G401.6 (cell line): ENCODE results near the gene CCDC146.
"Not testable (repeated sequence)": the region's sequence is repeated elsewhere in the genome, so short reads cannot be mapped to it uniquely, and the experiment has no call there.

Experiments
- FAIRE-seq: peaks from 2 replicates; lab custom pipeline; 2012; peaks lifted over from hg19 to GRCh38; lab: Jason Lieb, UNC

Gene CCDC146

GRCh38 chr7:77154917-77155464, 32.6 kb downstream of the CCDC146 start:
- FAIRE-seq, result not testable (repeated sequence)

DNA sequence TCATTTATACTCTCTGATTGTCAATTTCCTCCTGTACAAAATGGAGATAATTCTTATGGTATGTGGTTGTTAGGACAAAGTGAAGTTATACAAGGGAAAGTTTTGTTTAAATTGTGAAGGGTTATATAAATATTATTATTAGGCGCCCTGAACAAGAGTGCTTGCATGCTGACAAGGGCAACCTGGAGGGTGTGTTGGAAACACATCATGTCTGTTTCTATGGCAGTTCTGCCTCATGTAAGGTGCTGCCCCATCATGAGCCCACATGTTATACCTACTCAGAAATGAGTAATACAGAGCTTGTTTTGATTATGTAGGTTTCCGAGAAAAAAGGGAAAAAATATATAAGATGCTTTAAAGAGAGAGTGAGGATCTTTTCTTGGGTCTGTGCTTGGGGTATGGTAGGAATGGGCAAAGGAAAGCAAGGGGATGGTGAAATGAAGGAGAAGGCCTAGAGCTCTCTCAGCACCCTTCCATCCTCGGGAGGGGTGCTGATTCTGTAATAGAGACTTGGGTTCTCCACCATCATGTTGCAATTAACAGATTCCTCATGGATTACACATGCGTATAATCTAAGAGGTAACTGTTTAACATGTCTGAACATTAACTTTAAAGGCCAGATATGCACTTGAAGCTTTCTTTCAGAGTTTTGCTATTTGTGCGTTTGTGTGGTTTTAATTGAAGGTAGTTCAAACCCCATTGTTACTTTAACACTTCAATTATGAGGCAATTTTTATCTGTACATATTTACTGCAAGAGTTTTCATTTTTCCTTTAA, 33.4 kb downstream of the CCDC146 start:
- not testable (repeated sequence) for FAIRE-seq

GRCh38 chr7:77157034-77157433, 34.6 kb downstream of the CCDC146 start:
- FAIRE-seq, result not testable (repeated sequence)

- FAIRE-seq, result no peak
Observed at GRCh38 chr7:77157446-77157845, 35.0 kb downstream of the CCDC146 start.

GRCh38 chr7:77171073-77171472, 48.7 kb downstream of the CCDC146 start:
- not testable (repeated sequence) for FAIRE-seq

DNA sequence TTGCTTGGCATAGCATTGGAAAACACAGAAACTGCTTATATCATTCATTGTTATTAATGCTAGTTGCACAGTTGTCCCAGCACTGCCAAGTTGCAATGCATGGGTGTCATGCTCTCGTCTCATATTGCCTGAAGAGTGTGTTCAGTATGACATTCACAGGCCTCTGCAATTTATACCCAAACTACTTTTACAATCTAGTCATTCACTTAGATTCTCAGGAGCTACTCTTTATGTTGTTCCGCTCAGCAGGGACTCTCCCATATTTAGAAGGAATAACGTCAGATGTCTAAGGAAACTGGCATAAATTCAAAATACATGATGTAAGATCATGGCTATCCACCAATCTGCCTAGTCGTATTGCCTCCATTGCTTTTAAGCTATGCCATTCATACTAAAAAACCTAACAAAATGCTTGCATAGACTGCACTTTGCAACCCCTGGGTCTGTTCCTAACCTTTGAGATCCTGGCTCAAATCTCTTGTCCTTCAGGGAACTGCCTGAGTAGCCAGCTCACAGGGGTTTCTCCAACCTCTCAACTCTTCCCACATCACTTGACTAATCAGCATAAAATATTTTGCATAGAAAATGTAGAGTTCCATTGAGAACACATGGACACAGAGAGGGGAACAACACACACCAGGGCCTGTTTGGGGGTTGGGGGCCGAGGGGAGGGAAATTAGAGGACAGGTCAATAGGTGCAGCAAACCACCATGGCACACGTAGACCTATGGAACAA, 50.2 kb downstream of the CCDC146 start:
- not testable (repeated sequence) for FAIRE-seq

GRCh38 chr7:77174418-77174817, 52.0 kb downstream of the CCDC146 start:
- FAIRE-seq, result not testable (repeated sequence)

- FAIRE-seq, result not testable (repeated sequence)
Observed at GRCh38 chr7:77175274-77175800, 52.9 kb downstream of the CCDC146 start.

- not testable (repeated sequence) for FAIRE-seq
Observed at GRCh38 chr7:77177321-77177904, 55.0 kb downstream of the CCDC146 start.

DNA sequence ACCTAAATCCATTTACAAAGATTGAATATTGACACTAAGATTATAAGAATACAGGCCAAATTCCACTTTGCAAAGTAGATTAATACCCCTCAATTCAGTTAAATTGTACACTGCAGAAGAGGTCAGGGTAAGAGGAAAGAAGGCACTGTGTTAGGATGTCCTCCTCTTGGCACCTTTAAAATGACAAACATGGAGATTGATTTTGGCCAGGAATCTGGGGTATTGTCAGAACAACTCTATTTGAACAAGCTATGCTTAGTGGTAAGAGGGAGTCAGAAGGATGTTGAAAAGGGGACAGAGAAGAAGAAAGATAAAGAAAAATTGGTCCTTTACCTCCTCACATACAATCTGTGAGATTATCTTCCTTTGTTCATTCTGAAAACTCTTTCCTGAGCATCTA, 55.6 kb downstream of the CCDC146 start:
- not testable (repeated sequence) for FAIRE-seq

DNA sequence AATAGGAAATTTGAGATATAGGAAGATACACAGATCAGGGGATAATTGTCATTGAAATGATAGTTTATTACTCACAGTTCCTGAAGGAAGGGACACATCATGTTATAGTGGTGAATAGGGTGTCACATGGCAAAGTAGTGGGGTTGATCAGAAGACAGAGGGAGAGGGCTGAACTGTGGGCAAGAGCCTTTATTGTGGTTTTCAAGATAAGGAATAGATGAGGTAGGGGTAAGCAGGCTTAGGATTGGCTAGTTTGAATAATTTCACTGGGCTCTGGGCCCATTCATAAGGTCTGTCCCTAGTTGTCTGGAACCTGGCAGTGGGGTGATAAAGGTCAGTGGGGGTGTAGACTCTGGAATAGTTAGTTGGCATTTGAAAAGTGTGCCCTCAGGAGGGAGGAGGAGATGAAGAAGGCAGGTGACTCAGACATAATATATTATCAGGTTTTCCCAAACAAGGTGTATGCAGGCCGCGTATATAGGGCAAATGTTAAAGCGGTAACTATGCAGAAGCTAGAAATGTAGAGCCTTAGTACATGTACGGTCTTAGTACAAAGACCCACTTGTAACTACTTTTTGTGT, 58.7 kb downstream of the CCDC146 start:
- FAIRE-seq, result no peak

DNA sequence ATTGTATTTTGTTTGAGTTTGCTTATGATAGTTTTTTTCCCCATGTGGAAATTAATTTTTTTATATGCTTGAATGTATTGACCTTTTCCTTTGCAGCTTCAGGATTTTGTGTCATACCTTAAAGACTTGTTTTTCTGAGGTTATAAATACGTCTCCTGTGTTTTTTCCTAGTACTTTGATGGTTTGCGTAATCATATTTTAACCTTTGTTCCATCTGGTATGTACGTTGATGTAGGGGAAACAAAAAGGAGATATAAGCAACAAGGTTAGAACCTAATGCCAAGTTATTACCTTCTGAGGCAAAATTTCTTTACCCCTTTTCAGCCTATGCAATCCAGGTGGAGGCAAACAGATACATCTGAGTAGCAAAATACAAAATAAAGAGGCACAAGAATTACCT, 59.3 kb downstream of the CCDC146 start:
- FAIRE-seq, result no peak

DNA sequence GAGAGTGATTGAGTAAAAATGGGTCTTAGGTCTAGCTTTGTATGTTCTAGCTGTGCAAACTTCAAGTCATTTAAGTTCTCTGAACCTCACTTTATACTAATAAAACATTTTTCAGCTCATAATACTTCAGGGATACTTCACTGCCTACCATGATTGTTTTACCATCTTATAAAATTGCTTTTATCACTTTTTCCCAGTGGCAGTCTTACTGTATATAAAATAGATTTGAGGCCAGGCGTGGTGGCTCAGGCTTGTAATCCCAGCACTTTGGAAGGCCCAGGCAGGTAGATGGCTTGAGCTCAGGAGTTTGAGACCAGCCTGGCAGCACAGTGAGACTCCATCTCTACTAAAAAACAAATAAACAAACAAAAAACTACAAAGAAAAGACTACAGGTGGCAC, 59.8 kb downstream of the CCDC146 start:
- no peak for FAIRE-seq

GRCh38 chr7:77184463-77184862, 62.0 kb downstream of the CCDC146 start:
- FAIRE-seq, result no peak

DNA sequence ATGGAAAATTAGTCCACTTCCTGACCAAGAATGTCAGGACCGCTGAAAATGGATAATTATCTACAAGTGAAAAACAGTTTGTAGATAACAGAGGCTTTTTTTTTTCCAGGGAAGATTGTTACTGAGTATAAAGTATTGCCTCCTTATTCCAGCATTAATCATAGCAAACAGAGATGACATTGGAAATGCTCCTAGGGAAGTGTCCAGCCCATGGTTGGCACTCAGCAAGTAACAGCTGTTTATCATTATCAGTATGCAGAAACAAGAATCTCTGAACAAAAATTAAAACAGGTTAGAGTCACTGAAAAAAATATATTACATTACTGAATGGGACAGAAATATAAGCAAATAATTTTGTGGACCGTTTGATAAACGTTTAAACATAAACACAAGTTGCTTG, 62.6 kb downstream of the CCDC146 start:
- no peak for FAIRE-seq

DNA sequence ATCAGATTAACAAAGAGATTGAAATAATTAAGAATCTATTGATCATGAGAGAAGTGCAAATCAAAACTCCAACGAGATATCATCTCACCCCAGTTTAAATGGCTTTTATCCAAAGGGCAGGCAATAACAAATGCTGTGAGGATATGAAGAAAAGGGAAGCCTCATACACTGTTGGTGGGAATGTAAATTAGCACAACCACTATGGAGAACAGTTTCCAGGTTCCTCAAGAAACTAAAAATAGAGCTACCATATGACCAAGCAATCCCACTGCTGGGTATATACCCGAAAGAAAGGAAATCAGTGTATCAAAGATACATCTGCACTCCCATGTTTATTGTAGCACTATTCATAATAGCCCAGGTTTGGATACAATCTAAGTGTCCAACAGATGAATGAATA, 63.5 kb downstream of the CCDC146 start:
- FAIRE-seq, result no peak

GRCh38 chr7:77188731-77189437, 66.5 kb downstream of the CCDC146 start:
- FAIRE-seq, result no peak

DNA sequence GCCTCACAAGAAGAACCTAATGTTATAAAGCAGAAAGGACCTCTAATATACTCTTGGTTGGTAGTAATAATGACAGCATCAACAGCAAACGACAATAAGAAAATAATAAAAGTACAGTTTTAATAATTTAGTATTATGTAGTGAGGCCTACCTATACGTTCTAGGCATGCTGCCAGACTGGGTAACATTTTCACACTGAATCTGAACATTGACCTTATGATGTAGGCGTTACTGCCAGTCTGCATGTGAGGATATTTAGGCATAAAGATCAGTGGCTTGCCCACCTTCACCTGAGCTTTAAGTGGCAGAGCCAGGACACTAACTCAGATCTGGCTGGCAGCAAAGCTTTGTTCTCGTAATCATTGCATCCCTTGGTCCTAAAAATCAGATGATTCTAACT, 74.7 kb downstream of the CCDC146 start:
- FAIRE-seq, result no peak

DNA sequence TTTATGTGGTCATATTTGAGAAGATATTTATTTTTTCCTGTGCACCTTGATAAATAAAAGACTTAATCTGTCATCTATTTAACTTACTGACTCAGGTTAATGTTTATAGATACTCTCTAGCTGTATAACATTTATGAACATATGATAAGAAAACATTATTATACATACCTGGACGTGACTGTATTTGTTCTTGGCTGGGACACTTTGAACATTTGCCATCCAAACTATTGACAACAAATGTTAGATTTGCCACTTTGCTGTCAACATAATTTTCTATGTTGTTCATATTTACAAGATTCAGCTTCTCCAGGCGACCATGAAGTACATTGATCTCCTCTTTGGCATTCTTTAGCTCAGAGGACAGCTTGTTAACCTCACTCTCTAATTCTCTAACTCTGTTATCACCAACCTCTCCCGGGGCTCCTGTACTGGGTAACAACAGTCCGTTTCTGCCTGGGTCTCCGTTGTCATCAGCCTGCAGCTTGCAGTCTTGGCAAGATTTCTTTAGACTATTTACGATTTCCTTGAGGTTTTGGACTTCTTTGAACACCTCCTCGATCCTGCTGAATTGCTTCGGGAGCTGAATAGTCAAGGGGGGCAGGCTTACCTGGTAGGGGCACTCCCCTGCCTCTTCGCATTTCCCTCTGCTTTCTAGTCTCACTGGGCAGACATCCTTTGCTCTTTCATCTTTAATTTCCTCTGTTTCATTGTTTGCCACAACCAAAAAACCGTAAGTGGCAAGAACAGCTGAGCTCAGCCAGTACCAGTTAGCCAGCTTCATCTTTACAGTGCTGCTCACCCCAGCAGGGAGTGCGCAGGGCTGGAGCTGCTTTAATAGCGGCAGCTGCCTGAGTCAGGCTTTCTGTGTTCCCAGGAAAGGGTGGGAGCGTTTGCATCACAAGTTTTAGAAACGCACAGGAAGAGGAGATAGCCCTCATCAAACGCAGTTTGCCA, 76.9 kb downstream of the CCDC146 start, which contains the start of gene FGL2:
Gene FGL2, minus strand, starts transcription at position 807 of the 954 bp plus-strand sequence. Its CDS starts 26 bp downstream, at position 781.
- no peak for FAIRE-seq

DNA sequence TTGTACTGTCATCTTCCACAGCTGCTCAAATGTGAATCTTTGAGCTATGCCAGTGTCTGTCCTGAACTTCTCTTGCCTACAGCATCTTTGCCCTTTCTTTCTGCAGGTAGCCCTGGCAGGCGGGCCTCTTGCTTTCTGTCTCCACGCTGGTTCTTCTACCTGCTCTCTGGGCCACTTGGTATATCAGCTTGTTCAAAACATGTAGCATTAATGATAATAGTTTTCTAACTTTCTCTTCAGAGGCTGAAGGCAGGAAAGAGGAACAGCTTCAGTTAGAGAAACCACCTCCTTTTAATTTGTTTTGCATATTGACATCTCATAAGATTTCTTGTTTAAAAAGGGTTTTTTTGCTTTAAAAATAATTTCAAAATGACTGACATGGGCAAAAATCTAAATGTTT, 78.1 kb downstream of the CCDC146 start:
- no peak for FAIRE-seq
